Bronchial epithelial cell (primary cell): ENCODE results near the gene TENM3. TPM values are rescaled to one million over a fixed set of nuclear protein-coding genes. Genes with fewer than 3 reads are reported as not detected.

Source experiments
- DNase-seq: peaks from one replicate; pipeline ENCODE4 v3.0.0-alpha.2; 2010; ENCODE audit warnings: low read depth
- FAIRE-seq: peaks from 2 replicates; lab custom pipeline; 2011; peaks lifted over from hg19 to GRCh38; lab: Jason Lieb, UNC
- H3K27me3 ChIP-seq: 2 replicates; pipeline ENCODE4 v1.5.1; 2011; ENCODE audit warnings: low read length; ENCODE audit not compliant: control insufficient read depth, insufficient read depth
- H3K36me3 ChIP-seq: 2 replicates; pipeline ENCODE4 v1.5.1; 2011; ENCODE audit warnings: low read length; ENCODE audit not compliant: control insufficient read depth, insufficient read depth
- H3K4me3 ChIP-seq: 2 replicates; pipeline ENCODE4 v1.5.1; 2011; ENCODE audit warnings: mild to moderate bottlenecking, low read depth, low read length, control low read depth
- CTCF ChIP-seq: IDR thresholded peaks from 2 replicates; pipeline ENCODE4 v1.5.1; 2011; ENCODE audit warnings: mild to moderate bottlenecking, moderate library complexity, low read length, control low read depth, inconsistent platforms; ENCODE audit not compliant: insufficient read depth, severe bottlenecking
- total RNA-seq: library from RNA; depleted of rRNA; stranded (reverse); fragments of >200 nt; gene quantifications from 2 replicates; pipeline ENCODE4 v1.2.1, GENCODE V29; 2014

TENM3 gene
- total RNA-seq, 1 donor from 2014 or later = 1.3 TPM

GRCh38 chr4:182655340-182655739 is 412.1 kb downstream of the TENM3 start:
- DNase-seq (no peak), FAIRE-seq (no peak)
- Histone ChIP-seq H3K27me3 (no peaks in the 10 kb centered on the region), H3K36me3 (no peaks in the 10 kb centered on the region), H3K4me3 (no peak overlapping the region)
- TF ChIP-seq CTCF = no peak

GRCh38 chr4:182662551-182662950 is 419.3 kb downstream of the TENM3 start:
- H3K27me3 ChIP-seq = no peaks in the 10 kb centered on the region
- H3K36me3 ChIP-seq = no peaks in the 10 kb centered on the region
- DNase-seq (no peak), FAIRE-seq (no peak)
- TF ChIP-seq CTCF = no peak
- no peak overlapping the region for H3K4me3 ChIP-seq

DNA sequence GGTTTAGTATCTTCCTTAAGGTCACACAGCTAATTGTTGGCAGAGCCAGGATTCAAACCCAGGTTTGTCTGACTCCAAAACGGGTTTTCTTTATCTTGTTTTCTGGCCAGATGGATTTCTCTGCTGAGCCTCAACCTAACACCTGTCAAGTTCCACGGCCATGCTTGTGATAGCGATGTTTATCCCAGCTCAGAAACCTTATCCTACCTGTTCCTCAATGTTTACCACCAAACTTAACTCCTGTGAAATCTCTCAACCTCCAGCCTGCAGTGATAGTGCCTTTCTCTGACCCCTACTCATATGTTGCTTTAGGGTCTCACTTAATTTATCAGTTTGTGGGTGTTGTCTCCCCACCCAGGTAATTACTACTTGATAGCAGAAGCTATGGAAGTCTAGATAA is 428.0 kb downstream of the TENM3 start:
- FAIRE-seq = no peak
- no peak for DNase-seq
- no peak for TF ChIP-seq CTCF
- Histone ChIP-seq H3K27me3 (no peaks in the 10 kb centered on the region), H3K36me3 (no peaks in the 10 kb centered on the region), H3K4me3 (no peak overlapping the region)

DNA sequence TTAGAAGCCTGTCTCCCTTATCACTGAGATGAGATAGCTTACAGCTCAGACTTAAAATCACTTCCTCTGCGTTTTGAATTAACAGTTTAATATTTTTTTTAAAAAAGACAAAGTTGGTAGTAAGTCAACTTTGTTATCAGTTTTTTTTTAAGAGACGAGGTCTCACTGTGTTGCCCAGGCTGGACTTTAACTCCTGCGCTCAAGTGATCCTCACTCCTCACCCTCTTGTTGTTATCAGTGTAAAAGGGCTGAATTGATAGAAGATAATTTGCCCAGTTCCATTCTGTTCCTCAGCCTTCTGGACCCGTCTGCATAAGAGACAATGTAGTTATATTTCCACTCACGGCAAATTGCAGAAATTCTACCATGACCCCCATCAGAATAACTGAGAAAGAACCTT is 428.5 kb downstream of the TENM3 start:
- TF ChIP-seq CTCF = no peak
- FAIRE-seq (no peak), DNase-seq (no peak)
- no peak overlapping the region for H3K4me3 ChIP-seq
- no peaks in the 10 kb centered on the region for H3K36me3 ChIP-seq
- no peaks in the 10 kb centered on the region for H3K27me3 ChIP-seq

- no peak for FAIRE-seq
- no peak overlapping the region for H3K4me3 ChIP-seq
- no peak for TF ChIP-seq CTCF
- no peak for DNase-seq
- H3K36me3 ChIP-seq = no peaks in the 10 kb centered on the region
- H3K27me3 ChIP-seq = no peaks in the 10 kb centered on the region
Observed at GRCh38 chr4:182678590-182678989, 435.4 kb downstream of the TENM3 start.

DNA sequence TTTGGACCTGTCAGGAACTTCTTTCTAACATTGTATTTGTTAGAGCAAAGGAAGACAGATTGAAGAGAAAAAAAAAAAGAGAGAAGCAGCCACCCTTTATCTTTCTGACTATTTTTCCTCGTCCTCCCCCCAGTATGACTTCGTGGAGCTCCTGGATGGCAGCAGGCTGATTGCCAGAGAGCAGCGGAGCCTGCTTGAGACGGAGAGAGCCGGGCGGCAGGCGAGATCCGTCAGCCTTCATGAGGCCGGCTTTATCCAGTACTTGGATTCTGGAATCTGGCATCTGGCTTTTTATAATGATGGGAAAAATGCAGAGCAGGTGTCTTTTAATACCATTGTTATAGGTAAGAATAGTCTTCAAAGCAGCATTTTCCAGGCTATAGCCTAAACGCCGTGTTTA is 436.3 kb downstream of the TENM3 start:
- FAIRE-seq (no peak), DNase-seq (no peak)
- no peaks in the 10 kb centered on the region for H3K27me3 ChIP-seq
- no peaks in the 10 kb centered on the region for H3K36me3 ChIP-seq
- TF ChIP-seq CTCF = no peak
- no peak overlapping the region for H3K4me3 ChIP-seq
